ENCODE measurements around the gene LRFN2.

The LRFN2 gene

GRCh38 chr6:40427196-40427595, 160.0 kb downstream of the LRFN2 start:
- DNase-seq: no peak

GRCh38 chr6:40426346-40427066, 160.7 kb downstream of the LRFN2 start:
- no peak for DNase-seq

- no peak for DNase-seq
Observed at GRCh38 chr6:40425192-40425919, 161.8 kb downstream of the LRFN2 start.

GRCh38 chr6:40422046-40422445, 165.1 kb downstream of the LRFN2 start:
- DNase-seq: no peak

GRCh38 chr6:40419946-40420728, 167.0 kb downstream of the LRFN2 start:
- no peak for DNase-seq

GRCh38 chr6:40419377-40419776, 167.8 kb downstream of the LRFN2 start:
- DNase-seq: peak; percentile 5

- no peak for DNase-seq
Observed at GRCh38 chr6:40417031-40417430, 170.1 kb downstream of the LRFN2 start.

GRCh38 chr6:40414617-40415016, 172.5 kb downstream of the LRFN2 start:
- DNase-seq: no peak

GRCh38 chr6:40413239-40413638, 173.9 kb downstream of the LRFN2 start:
- DNase-seq: no peak

GRCh38 chr6:40411881-40412280, 175.3 kb downstream of the LRFN2 start:
- DNase-seq: no peak

- DNase-seq: no peak
Observed at GRCh38 chr6:40410821-40411220, 176.3 kb downstream of the LRFN2 start.

- DNase-seq: no peak
Observed at GRCh38 chr6:40409716-40410397, 177.3 kb downstream of the LRFN2 start.

- DNase-seq: no peak
Observed at GRCh38 chr6:40408786-40409542, 178.2 kb downstream of the LRFN2 start.

GRCh38 chr6:40407239-40407638, 179.9 kb downstream of the LRFN2 start:
- no peak for DNase-seq

- DNase-seq: no peak
Observed at GRCh38 chr6:40406175-40406574, 181.0 kb downstream of the LRFN2 start.

- DNase-seq: no peak
Observed at GRCh38 chr6:40400738-40401137, 186.4 kb downstream of the LRFN2 start.

- DNase-seq: no peak
Observed at GRCh38 chr6:40399888-40400457, 187.2 kb downstream of the LRFN2 start.

- DNase-seq: no peak
Observed at GRCh38 chr6:40398810-40399477, 188.2 kb downstream of the LRFN2 start.

GRCh38 chr6:40398034-40398691, 189.0 kb downstream of the LRFN2 start:
- no peak for DNase-seq

GRCh38 chr6:40397287-40398033, 189.7 kb downstream of the LRFN2 start:
- DNase-seq: no peak
